ENCODE measurements around the gene ARHGAP6.
"Not testable (repeated sequence)": the region's sequence is repeated elsewhere in the genome, so short reads cannot be mapped to it uniquely, and the experiment has no call there.

Gene ARHGAP6

GRCh38 chrX:11579636-11580600 lies 85.8 kb downstream of the ARHGAP6 start:
- no peaks in the 10 kb centered on the region for H3K4me1 ChIP-seq (ENCODE audit: control insufficient read depth in 1 of 2, insufficient read depth in 2 of 2, low read length in 2 of 2)
- H3K36me3 ChIP-seq (ENCODE audit: control insufficient read depth in 1 of 2, insufficient read depth in 2 of 2, low read length in 2 of 2), result no peaks in the 10 kb centered on the region
- H3K9me3 ChIP-seq (ENCODE audit: control insufficient read depth in 1 of 2, low read length in 2 of 2), result no peaks in the 10 kb centered on the region
- H3K27me3 ChIP-seq (ENCODE audit: control insufficient read depth in 1 of 2, insufficient read depth in 2 of 2, low read length in 2 of 2), result no peaks in the 10 kb centered on the region
- H3K4me3 ChIP-seq (ENCODE audit: low read depth in 1 of 2, low read length in 2 of 2), result no peak overlapping the region
- no peak overlapping the region for H3K9ac ChIP-seq (ENCODE audit: low read depth in 1 of 2, low read length in 2 of 2)
- H3K27ac ChIP-seq (ENCODE audit: low read depth, low read length), result no peak overlapping the region

DNA sequence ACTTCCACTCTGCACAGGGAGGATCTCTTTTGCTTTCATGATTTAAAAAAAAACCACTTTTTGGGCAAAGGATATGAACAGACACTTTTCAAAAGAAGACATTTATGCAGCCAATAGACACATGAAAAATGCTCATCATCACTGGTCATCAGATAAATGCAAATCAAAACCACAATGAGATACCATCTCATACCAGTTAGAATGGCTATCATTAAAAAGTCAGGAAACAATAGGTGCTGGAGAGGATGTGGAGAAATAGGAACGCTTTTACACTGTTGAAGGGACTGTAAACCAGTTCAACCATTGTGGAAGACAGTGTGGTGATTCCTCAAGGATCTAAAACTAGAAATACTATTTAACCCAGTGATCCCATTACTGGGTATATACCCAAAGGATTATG lies 87.4 kb downstream of the ARHGAP6 start:
- H3K4me1 ChIP-seq (ENCODE audit: control insufficient read depth in 1 of 2, insufficient read depth in 2 of 2, low read length in 2 of 2); H3K4me3 ChIP-seq (ENCODE audit: low read depth in 1 of 2, low read length in 2 of 2); H3K27me3 ChIP-seq (ENCODE audit: control insufficient read depth in 1 of 2, insufficient read depth in 2 of 2, low read length in 2 of 2); H3K9me3 ChIP-seq (ENCODE audit: control insufficient read depth in 1 of 2, low read length in 2 of 2); H3K9ac ChIP-seq (ENCODE audit: low read depth in 1 of 2, low read length in 2 of 2); H3K27ac ChIP-seq (ENCODE audit: low read depth, low read length); H3K36me3 ChIP-seq (ENCODE audit: control insufficient read depth in 1 of 2, insufficient read depth in 2 of 2, low read length in 2 of 2): not testable (repeated sequence)

- H3K4me3 ChIP-seq (ENCODE audit: low read depth in 1 of 2, low read length in 2 of 2), result no peak overlapping the region
- no peaks in the 10 kb centered on the region for H3K4me1 ChIP-seq (ENCODE audit: control insufficient read depth in 1 of 2, insufficient read depth in 2 of 2, low read length in 2 of 2)
- H3K9ac ChIP-seq (ENCODE audit: low read depth in 1 of 2, low read length in 2 of 2), result no peak overlapping the region
- no peaks in the 10 kb centered on the region for H3K36me3 ChIP-seq (ENCODE audit: control insufficient read depth in 1 of 2, insufficient read depth in 2 of 2, low read length in 2 of 2)
- H3K9me3 ChIP-seq (ENCODE audit: control insufficient read depth in 1 of 2, low read length in 2 of 2), result no peaks in the 10 kb centered on the region
- H3K27ac ChIP-seq (ENCODE audit: low read depth, low read length), result no peak overlapping the region
- H3K27me3 ChIP-seq (ENCODE audit: control insufficient read depth in 1 of 2, insufficient read depth in 2 of 2, low read length in 2 of 2), result no peaks in the 10 kb centered on the region
Measured at GRCh38 chrX:11577603-11578002, 88.1 kb downstream of the ARHGAP6 start.

- Histone ChIP-seq H3K9ac (ENCODE audit: low read depth in 1 of 2, low read length in 2 of 2) (no peak overlapping the region), H3K4me3 (ENCODE audit: low read depth in 1 of 2, low read length in 2 of 2) (no peak overlapping the region), H3K36me3 (ENCODE audit: control insufficient read depth in 1 of 2, insufficient read depth in 2 of 2, low read length in 2 of 2) (no peaks in the 10 kb centered on the region), H3K27ac (ENCODE audit: low read depth, low read length) (no peak overlapping the region), H3K9me3 (ENCODE audit: control insufficient read depth in 1 of 2, low read length in 2 of 2) (no peaks in the 10 kb centered on the region), H3K27me3 (ENCODE audit: control insufficient read depth in 1 of 2, insufficient read depth in 2 of 2, low read length in 2 of 2) (no peaks in the 10 kb centered on the region), H3K4me1 (ENCODE audit: control insufficient read depth in 1 of 2, insufficient read depth in 2 of 2, low read length in 2 of 2) (no peaks in the 10 kb centered on the region)
Measured at GRCh38 chrX:11575332-11575731, 90.4 kb downstream of the ARHGAP6 start.

DNA sequence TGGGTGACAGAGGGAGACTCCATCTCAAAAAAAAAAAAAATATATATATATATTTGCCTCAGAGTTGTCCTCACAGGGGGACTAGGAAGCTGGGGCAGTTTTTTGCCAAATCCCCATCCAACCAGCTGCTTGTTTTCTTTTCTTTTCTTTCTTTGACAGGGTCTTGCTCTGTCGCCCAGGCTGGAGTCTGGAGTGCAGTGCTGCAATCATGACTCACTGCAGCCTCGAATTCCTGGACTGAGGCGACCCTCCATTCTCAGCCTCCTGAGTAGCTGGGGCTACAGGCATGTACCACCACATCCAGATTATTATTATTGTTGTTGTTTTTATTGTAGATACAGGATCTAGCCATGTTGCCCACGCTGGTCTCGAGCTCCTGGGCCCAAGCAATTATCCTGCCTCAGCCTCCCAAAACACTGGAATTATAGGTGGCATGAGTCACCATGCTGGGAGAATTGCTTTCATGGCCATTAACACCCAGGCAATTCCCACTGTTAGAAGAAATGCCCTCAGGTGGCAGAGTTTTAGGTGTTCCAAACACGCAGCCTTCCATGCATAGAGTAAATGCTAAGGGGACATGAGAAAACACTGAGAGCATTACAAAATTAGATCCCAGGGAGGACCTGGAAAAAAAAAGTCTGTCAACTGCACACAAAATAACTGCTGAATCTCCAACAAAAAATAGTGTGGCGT lies 98.0 kb downstream of the ARHGAP6 start:
- Histone ChIP-seq H3K27me3 (ENCODE audit: control insufficient read depth in 1 of 2, insufficient read depth in 2 of 2, low read length in 2 of 2) (no peaks in the 10 kb centered on the region), H3K4me1 (ENCODE audit: control insufficient read depth in 1 of 2, insufficient read depth in 2 of 2, low read length in 2 of 2) (no peaks in the 10 kb centered on the region), H3K27ac (ENCODE audit: low read depth, low read length) (no peak overlapping the region), H3K36me3 (ENCODE audit: control insufficient read depth in 1 of 2, insufficient read depth in 2 of 2, low read length in 2 of 2) (no peaks in the 10 kb centered on the region), H3K9ac (ENCODE audit: low read depth in 1 of 2, low read length in 2 of 2) (no peak overlapping the region), H3K4me3 (ENCODE audit: low read depth in 1 of 2, low read length in 2 of 2) (no peak overlapping the region), H3K9me3 (ENCODE audit: control insufficient read depth in 1 of 2, low read length in 2 of 2) (no peaks in the 10 kb centered on the region)

DNA sequence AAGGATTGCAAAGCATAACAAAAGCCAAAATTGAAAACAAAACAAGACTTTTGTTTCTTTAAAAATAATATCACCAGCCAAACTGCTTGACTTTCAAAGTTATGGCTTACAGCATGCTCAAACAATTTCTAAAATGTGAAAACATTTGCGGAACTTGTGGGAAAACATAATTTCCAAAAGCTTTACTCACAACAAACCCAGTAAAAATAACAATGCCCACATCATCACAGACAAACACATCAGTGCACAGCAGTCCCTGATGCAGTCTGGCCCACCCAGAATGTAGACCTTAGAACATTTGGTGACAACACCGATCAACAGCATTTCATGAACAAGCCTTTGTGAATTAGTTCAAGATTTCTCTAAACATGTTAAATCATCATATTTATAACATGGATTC lies 98.9 kb downstream of the ARHGAP6 start:
- no peaks in the 10 kb centered on the region for H3K9me3 ChIP-seq (ENCODE audit: control insufficient read depth in 1 of 2, low read length in 2 of 2)
- no peak overlapping the region for H3K9ac ChIP-seq (ENCODE audit: low read depth in 1 of 2, low read length in 2 of 2)
- no peaks in the 10 kb centered on the region for H3K36me3 ChIP-seq (ENCODE audit: control insufficient read depth in 1 of 2, insufficient read depth in 2 of 2, low read length in 2 of 2)
- H3K4me1 ChIP-seq (ENCODE audit: control insufficient read depth in 1 of 2, insufficient read depth in 2 of 2, low read length in 2 of 2), result no peaks in the 10 kb centered on the region
- no peak overlapping the region for H3K4me3 ChIP-seq (ENCODE audit: low read depth in 1 of 2, low read length in 2 of 2)
- H3K27me3 ChIP-seq (ENCODE audit: control insufficient read depth in 1 of 2, insufficient read depth in 2 of 2, low read length in 2 of 2), result no peaks in the 10 kb centered on the region
- H3K27ac ChIP-seq (ENCODE audit: low read depth, low read length), result no peak overlapping the region

DNA sequence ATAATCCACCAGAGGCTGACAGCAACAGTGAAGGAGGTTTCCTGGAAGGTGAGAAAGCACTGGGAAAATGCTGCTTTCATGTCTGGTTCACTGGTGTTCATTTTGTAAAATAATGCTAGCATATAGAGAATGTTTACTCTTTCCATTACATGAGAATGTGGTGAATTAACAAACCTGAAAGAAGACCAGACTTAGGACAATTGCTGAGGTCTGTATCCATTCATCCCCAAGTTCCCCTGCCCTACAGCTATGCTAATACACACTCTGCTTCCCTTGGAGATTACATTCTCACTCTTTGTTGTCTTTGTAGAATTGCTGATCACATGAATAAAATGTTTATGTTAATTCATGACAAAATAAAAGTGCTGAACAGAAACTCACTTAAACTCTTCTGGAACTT lies 99.5 kb downstream of the ARHGAP6 start:
- no peaks in the 10 kb centered on the region for H3K4me1 ChIP-seq (ENCODE audit: control insufficient read depth in 1 of 2, insufficient read depth in 2 of 2, low read length in 2 of 2)
- no peaks in the 10 kb centered on the region for H3K27me3 ChIP-seq (ENCODE audit: control insufficient read depth in 1 of 2, insufficient read depth in 2 of 2, low read length in 2 of 2)
- no peaks in the 10 kb centered on the region for H3K9me3 ChIP-seq (ENCODE audit: control insufficient read depth in 1 of 2, low read length in 2 of 2)

GRCh38 chrX:11564546-11564945 lies 101.2 kb downstream of the ARHGAP6 start:
- Histone ChIP-seq H3K9me3 (ENCODE audit: control insufficient read depth in 1 of 2, low read length in 2 of 2) (no peaks in the 10 kb centered on the region), H3K27me3 (ENCODE audit: control insufficient read depth in 1 of 2, insufficient read depth in 2 of 2, low read length in 2 of 2) (no peaks in the 10 kb centered on the region), H3K4me3 (ENCODE audit: low read depth in 1 of 2, low read length in 2 of 2) (no peak overlapping the region), H3K9ac (ENCODE audit: low read depth in 1 of 2, low read length in 2 of 2) (no peak overlapping the region), H3K27ac (ENCODE audit: low read depth, low read length) (no peak overlapping the region), H3K36me3 (ENCODE audit: control insufficient read depth in 1 of 2, insufficient read depth in 2 of 2, low read length in 2 of 2) (no peaks in the 10 kb centered on the region), H3K4me1 (ENCODE audit: control insufficient read depth in 1 of 2, insufficient read depth in 2 of 2, low read length in 2 of 2) (no peaks in the 10 kb centered on the region)

More for the DNA sequence above, 99.5 kb downstream of the ARHGAP6 start:
- H3K4me3 ChIP-seq (ENCODE audit: low read depth in 1 of 2, low read length in 2 of 2), result no peak overlapping the region
- H3K36me3 ChIP-seq (ENCODE audit: control insufficient read depth in 1 of 2, insufficient read depth in 2 of 2, low read length in 2 of 2), result no peaks in the 10 kb centered on the region
- no peak overlapping the region for H3K27ac ChIP-seq (ENCODE audit: low read depth, low read length)
- H3K9ac ChIP-seq (ENCODE audit: low read depth in 1 of 2, low read length in 2 of 2), result no peak overlapping the region

DNA sequence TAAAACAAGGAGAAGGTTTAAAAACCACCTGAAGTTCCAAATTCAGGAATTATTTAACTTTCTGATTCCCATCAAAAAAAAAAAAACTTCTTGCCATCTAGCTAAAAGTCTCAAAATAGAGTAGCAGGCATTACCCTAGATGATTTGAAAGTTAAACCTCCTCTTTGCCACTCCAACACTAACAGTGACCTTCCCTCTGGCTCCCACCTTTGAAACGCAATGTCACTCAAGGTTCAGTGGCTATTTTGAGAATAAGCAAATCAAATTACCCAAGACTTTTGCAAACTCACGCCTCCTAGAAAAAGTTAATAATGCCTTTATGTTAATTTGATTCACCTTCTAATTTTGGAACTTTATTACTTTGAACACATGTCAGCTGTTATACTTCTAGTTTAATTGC lies 103.2 kb downstream of the ARHGAP6 start:
- no peaks in the 10 kb centered on the region for H3K27me3 ChIP-seq (ENCODE audit: control insufficient read depth in 1 of 2, insufficient read depth in 2 of 2, low read length in 2 of 2)
- no peak overlapping the region for H3K27ac ChIP-seq (ENCODE audit: low read depth, low read length)
- H3K4me1 ChIP-seq (ENCODE audit: control insufficient read depth in 1 of 2, insufficient read depth in 2 of 2, low read length in 2 of 2), result no peaks in the 10 kb centered on the region
- H3K9me3 ChIP-seq (ENCODE audit: control insufficient read depth in 1 of 2, low read length in 2 of 2), result no peaks in the 10 kb centered on the region
- H3K36me3 ChIP-seq (ENCODE audit: control insufficient read depth in 1 of 2, insufficient read depth in 2 of 2, low read length in 2 of 2), result no peaks in the 10 kb centered on the region
- no peak overlapping the region for H3K4me3 ChIP-seq (ENCODE audit: low read depth in 1 of 2, low read length in 2 of 2)
- no peak overlapping the region for H3K9ac ChIP-seq (ENCODE audit: low read depth in 1 of 2, low read length in 2 of 2)

DNA sequence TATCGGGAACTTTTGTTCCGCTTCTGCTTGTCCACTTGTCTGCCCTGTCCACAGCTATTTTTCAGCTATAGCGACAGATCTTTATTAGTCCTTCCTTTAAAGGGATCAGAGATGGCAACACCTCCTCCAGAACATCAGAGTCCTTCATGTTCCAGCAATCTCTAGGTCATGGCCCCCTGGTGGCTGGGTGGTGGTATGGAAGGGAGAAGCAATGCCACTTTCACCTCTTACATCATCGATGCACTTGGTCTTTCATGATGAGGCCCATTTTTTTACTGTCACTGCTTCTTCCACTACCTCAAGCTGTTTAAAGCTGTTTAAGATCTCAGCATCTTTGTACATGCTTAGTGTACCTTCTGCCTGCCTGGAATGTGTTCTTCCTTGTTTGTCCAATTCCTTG lies 106.7 kb downstream of the ARHGAP6 start:
- Histone ChIP-seq H3K27me3 (ENCODE audit: control insufficient read depth in 1 of 2, insufficient read depth in 2 of 2, low read length in 2 of 2) (no peaks in the 10 kb centered on the region), H3K4me3 (ENCODE audit: low read depth in 1 of 2, low read length in 2 of 2) (no peak overlapping the region), H3K4me1 (ENCODE audit: control insufficient read depth in 1 of 2, insufficient read depth in 2 of 2, low read length in 2 of 2) (no peaks in the 10 kb centered on the region), H3K36me3 (ENCODE audit: control insufficient read depth in 1 of 2, insufficient read depth in 2 of 2, low read length in 2 of 2) (no peaks in the 10 kb centered on the region), H3K27ac (ENCODE audit: low read depth, low read length) (no peak overlapping the region), H3K9me3 (ENCODE audit: control insufficient read depth in 1 of 2, low read length in 2 of 2) (no peaks in the 10 kb centered on the region), H3K9ac (ENCODE audit: low read depth in 1 of 2, low read length in 2 of 2) (no peak overlapping the region)
